ENCODE measurements around the gene AVPR2.

AVPR2 gene

GRCh38 chrX:153903991-153904957 lies at the start of gene AVPR2:
AVPR2 (plus strand) TSS chrX:153904673; CDS start chrX:153905146, 473 bp downstream.
- Histone ChIP-seq H3K4me3 (ENCODE audit: low read depth, low read length) (no peak within 1 kb of the TSS), H3K27me3 (ENCODE audit: insufficient read depth, low read length) (no peaks in the 10 kb centered on the region), H3K27ac (ENCODE audit: low read depth, low read length) (no peak within 1 kb of the TSS), H3K4me1 (ENCODE audit: control insufficient read depth, insufficient read depth, low read length, unreplicated experiment) (peaks cover 16% of the 10 kb centered on the region), H2AFZ (ENCODE audit: low read length, unreplicated experiment) (no peak within 1 kb of the TSS), H3K36me3 (ENCODE audit: insufficient read depth, low read length) (no peaks in the 10 kb centered on the region), H3K79me2 (ENCODE audit: control insufficient read depth, insufficient read depth, low read length, unreplicated experiment) (no peaks in the 10 kb centered on the region)

GRCh38 chrX:153854702-153855101 lies 49.8 kb upstream of the AVPR2 start:
- H3K4me1 ChIP-seq (ENCODE audit: control insufficient read depth, insufficient read depth, low read length, unreplicated experiment): no peaks in the 10 kb centered on the region
- H3K27me3 ChIP-seq (ENCODE audit: insufficient read depth, low read length): peaks cover 57% of the 10 kb centered on the region
- no peak overlapping the region for H3K4me3 ChIP-seq (ENCODE audit: low read depth, low read length)
- no peak overlapping the region for H2AFZ ChIP-seq (ENCODE audit: low read length, unreplicated experiment)
- H3K36me3 ChIP-seq (ENCODE audit: insufficient read depth, low read length): no peaks in the 10 kb centered on the region
- H3K79me2 ChIP-seq (ENCODE audit: control insufficient read depth, insufficient read depth, low read length, unreplicated experiment): no peaks in the 10 kb centered on the region
- no peak overlapping the region for H3K27ac ChIP-seq (ENCODE audit: low read depth, low read length)

- Histone ChIP-seq H3K4me3 (ENCODE audit: low read depth, low read length) (no peak overlapping the region), H3K36me3 (ENCODE audit: insufficient read depth, low read length) (no peaks in the 10 kb centered on the region), H3K27me3 (ENCODE audit: insufficient read depth, low read length) (peaks cover 48% of the 10 kb centered on the region), H2AFZ (ENCODE audit: low read length, unreplicated experiment) (no peak overlapping the region), H3K79me2 (ENCODE audit: control insufficient read depth, insufficient read depth, low read length, unreplicated experiment) (no peaks in the 10 kb centered on the region), H3K27ac (ENCODE audit: low read depth, low read length) (no peak overlapping the region), H3K4me1 (ENCODE audit: control insufficient read depth, insufficient read depth, low read length, unreplicated experiment) (no peaks in the 10 kb centered on the region)
Observed at GRCh38 chrX:153857348-153857903, 47.0 kb upstream of the AVPR2 start.

- Histone ChIP-seq H3K4me3 (ENCODE audit: low read depth, low read length) (no peak overlapping the region), H3K36me3 (ENCODE audit: insufficient read depth, low read length) (no peaks in the 10 kb centered on the region), H3K27ac (ENCODE audit: low read depth, low read length) (no peak overlapping the region), H3K79me2 (ENCODE audit: control insufficient read depth, insufficient read depth, low read length, unreplicated experiment) (no peaks in the 10 kb centered on the region), H2AFZ (ENCODE audit: low read length, unreplicated experiment) (no peak overlapping the region), H3K27me3 (ENCODE audit: insufficient read depth, low read length) (peaks cover 24% of the 10 kb centered on the region), H3K4me1 (ENCODE audit: control insufficient read depth, insufficient read depth, low read length, unreplicated experiment) (no peaks in the 10 kb centered on the region)
Observed at GRCh38 chrX:153861151-153861550, 43.3 kb upstream of the AVPR2 start.

GRCh38 chrX:153861733-153862310 lies 42.7 kb upstream of the AVPR2 start:
- Histone ChIP-seq H3K4me3 (ENCODE audit: low read depth, low read length) (no peak overlapping the region), H3K36me3 (ENCODE audit: insufficient read depth, low read length) (no peaks in the 10 kb centered on the region), H3K27me3 (ENCODE audit: insufficient read depth, low read length) (peaks cover 17% of the 10 kb centered on the region), H3K4me1 (ENCODE audit: control insufficient read depth, insufficient read depth, low read length, unreplicated experiment) (no peaks in the 10 kb centered on the region), H2AFZ (ENCODE audit: low read length, unreplicated experiment) (no peak overlapping the region), H3K27ac (ENCODE audit: low read depth, low read length) (no peak overlapping the region), H3K79me2 (ENCODE audit: control insufficient read depth, insufficient read depth, low read length, unreplicated experiment) (no peaks in the 10 kb centered on the region)

- Histone ChIP-seq H3K27ac (ENCODE audit: low read depth, low read length) (no peak overlapping the region), H3K27me3 (ENCODE audit: insufficient read depth, low read length) (peaks cover 12% of the 10 kb centered on the region), H3K4me1 (ENCODE audit: control insufficient read depth, insufficient read depth, low read length, unreplicated experiment) (no peaks in the 10 kb centered on the region), H3K36me3 (ENCODE audit: insufficient read depth, low read length) (no peaks in the 10 kb centered on the region), H2AFZ (ENCODE audit: low read length, unreplicated experiment) (no peak overlapping the region), H3K4me3 (ENCODE audit: low read depth, low read length) (no peak overlapping the region), H3K79me2 (ENCODE audit: control insufficient read depth, insufficient read depth, low read length, unreplicated experiment) (no peaks in the 10 kb centered on the region)
Observed at GRCh38 chrX:153862369-153863250, 41.9 kb upstream of the AVPR2 start.

- Histone ChIP-seq H3K79me2 (ENCODE audit: control insufficient read depth, insufficient read depth, low read length, unreplicated experiment) (no peaks in the 10 kb centered on the region), H3K4me1 (ENCODE audit: control insufficient read depth, insufficient read depth, low read length, unreplicated experiment) (no peaks in the 10 kb centered on the region), H2AFZ (ENCODE audit: low read length, unreplicated experiment) (no peak overlapping the region), H3K27ac (ENCODE audit: low read depth, low read length) (no peak overlapping the region), H3K36me3 (ENCODE audit: insufficient read depth, low read length) (no peaks in the 10 kb centered on the region), H3K27me3 (ENCODE audit: insufficient read depth, low read length) (peaks cover 5% of the 10 kb centered on the region; the same call in 1 of the 2 replicates), H3K4me3 (ENCODE audit: low read depth, low read length) (no peak overlapping the region)
Observed at GRCh38 chrX:153863251-153863991, 41.1 kb upstream of the AVPR2 start.

GRCh38 chrX:153864101-153864500 lies 40.4 kb upstream of the AVPR2 start:
- peaks cover 5% of the 10 kb centered on the region; the same call in 1 of the 2 replicates for H3K27me3 ChIP-seq (ENCODE audit: insufficient read depth, low read length)
- no peaks in the 10 kb centered on the region for H3K4me1 ChIP-seq (ENCODE audit: control insufficient read depth, insufficient read depth, low read length, unreplicated experiment)
- H3K27ac ChIP-seq (ENCODE audit: low read depth, low read length): no peak overlapping the region
- H2AFZ ChIP-seq (ENCODE audit: low read length, unreplicated experiment): no peak overlapping the region
- H3K79me2 ChIP-seq (ENCODE audit: control insufficient read depth, insufficient read depth, low read length, unreplicated experiment): no peaks in the 10 kb centered on the region
- no peak overlapping the region for H3K4me3 ChIP-seq (ENCODE audit: low read depth, low read length)
- H3K36me3 ChIP-seq (ENCODE audit: insufficient read depth, low read length): no peaks in the 10 kb centered on the region

GRCh38 chrX:153864561-153865320 lies 39.7 kb upstream of the AVPR2 start:
- Histone ChIP-seq H3K36me3 (ENCODE audit: insufficient read depth, low read length) (no peaks in the 10 kb centered on the region), H2AFZ (ENCODE audit: low read length, unreplicated experiment) (no peak overlapping the region), H3K79me2 (ENCODE audit: control insufficient read depth, insufficient read depth, low read length, unreplicated experiment) (no peaks in the 10 kb centered on the region), H3K27ac (ENCODE audit: low read depth, low read length) (no peak overlapping the region), H3K4me3 (ENCODE audit: low read depth, low read length) (no peak overlapping the region), H3K4me1 (ENCODE audit: control insufficient read depth, insufficient read depth, low read length, unreplicated experiment) (no peaks in the 10 kb centered on the region), H3K27me3 (ENCODE audit: insufficient read depth, low read length) (peaks cover 2% of the 10 kb centered on the region; the same call in 1 of the 2 replicates)
